ENCODE results near the gene ZFP69. TPM values are rescaled to one million over a fixed set of nuclear protein-coding genes. Genes with fewer than 3 reads are reported as not detected.

The ZFP69 gene
- total RNA-seq, 4 donors from 2014 or later = 2.6 to 3.7 (median 3.6) TPM

DNA sequence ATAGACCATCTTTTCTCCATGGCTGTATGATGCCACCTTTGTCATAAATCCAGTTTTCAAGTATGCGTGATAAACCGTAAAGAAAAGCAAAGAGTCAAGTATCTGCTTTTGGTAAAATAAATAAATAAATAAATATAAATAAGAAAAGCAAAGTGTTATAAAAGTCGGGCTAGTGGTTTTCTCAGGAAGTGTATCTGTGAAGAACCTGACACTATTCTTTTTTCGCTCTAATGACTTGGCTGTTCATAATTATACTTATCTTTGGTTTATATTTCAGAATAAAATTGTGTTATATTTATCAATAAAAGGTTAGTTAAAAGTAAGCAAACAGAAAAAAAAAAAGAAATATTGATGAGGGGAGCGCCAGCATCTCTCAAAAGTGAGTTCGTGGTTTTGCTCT is 30.9 kb downstream of the ZFP69 start:
- TF ChIP-seq, protein P1, sequence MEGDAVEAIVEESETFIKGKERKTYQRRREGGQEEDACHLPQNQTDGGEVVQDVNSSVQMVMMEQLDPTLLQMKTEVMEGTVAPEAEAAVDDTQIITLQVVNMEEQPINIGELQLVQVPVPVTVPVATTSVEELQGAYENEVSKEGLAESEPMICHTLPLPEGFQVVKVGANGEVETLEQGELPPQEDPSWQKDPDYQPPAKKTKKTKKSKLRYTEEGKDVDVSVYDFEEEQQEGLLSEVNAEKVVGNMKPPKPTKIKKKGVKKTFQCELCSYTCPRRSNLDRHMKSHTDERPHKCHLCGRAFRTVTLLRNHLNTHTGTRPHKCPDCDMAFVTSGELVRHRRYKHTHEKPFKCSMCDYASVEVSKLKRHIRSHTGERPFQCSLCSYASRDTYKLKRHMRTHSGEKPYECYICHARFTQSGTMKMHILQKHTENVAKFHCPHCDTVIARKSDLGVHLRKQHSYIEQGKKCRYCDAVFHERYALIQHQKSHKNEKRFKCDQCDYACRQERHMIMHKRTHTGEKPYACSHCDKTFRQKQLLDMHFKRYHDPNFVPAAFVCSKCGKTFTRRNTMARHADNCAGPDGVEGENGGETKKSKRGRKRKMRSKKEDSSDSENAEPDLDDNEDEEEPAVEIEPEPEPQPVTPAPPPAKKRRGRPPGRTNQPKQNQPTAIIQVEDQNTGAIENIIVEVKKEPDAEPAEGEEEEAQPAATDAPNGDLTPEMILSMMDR (IDR thresholded peaks at IDR 0.05) = no peak
- no peak for TF ChIP-seq POLR2A (IDR thresholded peaks at IDR 0.05)
- WGBS, 2 donors = 56 to 62% methylated on average over 6 of the region's 6 CpGs
- DNase-seq = no peak

GRCh38 chr1:40508375-40509341 is 31.6 kb downstream of the ZFP69 start, which contains the start of gene EXO5:
Gene EXO5, plus strand, starts transcription at chr1:40508767. Its CDS starts 5,778 bp downstream, at chr1:40514545.
- intact Hi-C loops (cut with DNase I) = no loop called here
- Histone ChIP-seq H3K27ac (peak within 1 kb of the TSS; percentile 73 to 84 (median 80)), H3K27me3 (no peaks in the 10 kb centered on the region), H3K4me3 (peak within 1 kb of the TSS; percentile 72 to 83 (median 79)), H3K4me1 (peaks cover 6 to 17% (median 6%) of the 10 kb centered on the region in 3 donors), H3K9me3 (peaks cover 0 to 35% (median 2%) of the 10 kb centered on the region in 3 donors), H3K36me3 (peaks cover 0 to 17% (median 0%) of the 10 kb centered on the region in 3 donors)
- TF ChIP-seq POLR2A (IDR thresholded peaks at IDR 0.05) = peak in 1 of 4 donors; percentile 58
- TF ChIP-seq, protein P1 (IDR thresholded peaks at IDR 0.05) = peak in 1 of 6 experiments; percentile 27
- peak; percentile 17 for DNase-seq
- 0 to 3% methylated on average over 15 to 16 of the region's 76 CpGs for WGBS, 2 donors

More for the DNA sequence above, 30.9 kb downstream of the ZFP69 start:
- Histone ChIP-seq H3K9me3 (peaks cover 0 to 36% (median 7%) of the 10 kb centered on the region in 3 donors), H3K4me3 (peak overlapping the region; percentile 72 to 83 (median 79)), H3K27ac (peak overlapping the region; percentile 73 to 84 (median 80)), H3K36me3 (peaks cover 0 to 19% (median 0%) of the 10 kb centered on the region in 3 donors), H3K4me1 (peaks cover 6 to 17% (median 6%) of the 10 kb centered on the region in 3 donors), H3K27me3 (no peaks in the 10 kb centered on the region)
- intact Hi-C loops (cut with DNase I) = no loop called here

DNA sequence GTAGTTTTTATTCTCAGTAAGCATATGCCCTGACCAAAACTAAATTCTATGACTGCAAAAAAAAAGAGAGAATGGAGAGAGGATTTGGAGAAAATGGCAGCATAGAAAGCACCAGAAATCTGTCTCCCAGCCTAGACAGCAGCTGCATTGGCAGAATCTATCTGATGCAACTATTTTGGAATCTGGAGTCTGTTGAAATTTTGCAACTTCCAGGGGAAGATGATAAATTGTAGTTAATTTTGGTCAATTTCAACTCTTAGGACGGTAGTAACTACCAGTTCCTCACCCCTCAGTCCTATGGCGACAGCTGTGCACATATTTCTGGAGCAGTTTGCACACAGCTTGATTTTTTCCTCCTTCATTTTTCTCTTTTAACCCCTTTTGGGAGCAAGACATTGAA is 42.4 kb downstream of the ZFP69 start:
- Histone ChIP-seq H3K9me3 (peaks cover 0 to 79% (median 16%) of the 10 kb centered on the region in 3 donors), H3K4me3 (no peak overlapping the region), H3K36me3 (peaks cover 0 to 14% (median 0%) of the 10 kb centered on the region in 3 donors), H3K27me3 (no peaks in the 10 kb centered on the region), H3K4me1 (no peaks in the 10 kb centered on the region), H3K27ac (no peak overlapping the region)
- DNase-seq = no peak
- 69 to 91% methylated on average over 2 of the region's 2 CpGs for WGBS, 2 donors
- intact Hi-C loops (cut with DNase I) = no loop called here
- TF ChIP-seq, protein P1 (IDR thresholded peaks at IDR 0.05) = no peak
- TF ChIP-seq POLR2A (IDR thresholded peaks at IDR 0.05) = no peak

GRCh38 chr1:40530735-40531380 is 53.8 kb downstream of the ZFP69 start:
- intact Hi-C loops (cut with DNase I) = no loop called here
- TF ChIP-seq, protein P1 (IDR thresholded peaks at IDR 0.05) = no peak
- no peak for TF ChIP-seq POLR2A (IDR thresholded peaks at IDR 0.05)

More at GRCh38 chr1:40530735-40531380, 53.8 kb downstream of the ZFP69 start:
- peak overlapping the region; percentile 64 to 89 (median 86) for H3K27ac ChIP-seq
- H3K27me3 ChIP-seq = no peaks in the 10 kb centered on the region
- peaks cover 5 to 19% (median 6%) of the 10 kb centered on the region in 3 donors for H3K4me1 ChIP-seq
- H3K9me3 ChIP-seq = peaks cover 0 to 5% (median 0%) of the 10 kb centered on the region in 3 donors
- H3K36me3 ChIP-seq = no peaks in the 10 kb centered on the region
- WGBS, 2 donors = 29 to 38% methylated on average over 5 of the region's 5 CpGs
- DNase-seq = no peak
- H3K4me3 ChIP-seq = peak overlapping the region; percentile 41 to 80 (median 66)
